ENCODE results near the gene HAVCR1.
"Not testable (repeated sequence)": the region's sequence is repeated elsewhere in the genome, so short reads cannot be mapped to it uniquely, and the experiment has no call there.

The HAVCR1 gene

GRCh38 chr5:157059891-157060290 lies 975 bp upstream of the HAVCR1 start (continued):
- no peak for TF ChIP-seq AEBP2 (tag by site-specific recombination; IDR thresholded peaks at IDR 0.05; ENCODE audit: borderline replicate concordance)

DNA sequence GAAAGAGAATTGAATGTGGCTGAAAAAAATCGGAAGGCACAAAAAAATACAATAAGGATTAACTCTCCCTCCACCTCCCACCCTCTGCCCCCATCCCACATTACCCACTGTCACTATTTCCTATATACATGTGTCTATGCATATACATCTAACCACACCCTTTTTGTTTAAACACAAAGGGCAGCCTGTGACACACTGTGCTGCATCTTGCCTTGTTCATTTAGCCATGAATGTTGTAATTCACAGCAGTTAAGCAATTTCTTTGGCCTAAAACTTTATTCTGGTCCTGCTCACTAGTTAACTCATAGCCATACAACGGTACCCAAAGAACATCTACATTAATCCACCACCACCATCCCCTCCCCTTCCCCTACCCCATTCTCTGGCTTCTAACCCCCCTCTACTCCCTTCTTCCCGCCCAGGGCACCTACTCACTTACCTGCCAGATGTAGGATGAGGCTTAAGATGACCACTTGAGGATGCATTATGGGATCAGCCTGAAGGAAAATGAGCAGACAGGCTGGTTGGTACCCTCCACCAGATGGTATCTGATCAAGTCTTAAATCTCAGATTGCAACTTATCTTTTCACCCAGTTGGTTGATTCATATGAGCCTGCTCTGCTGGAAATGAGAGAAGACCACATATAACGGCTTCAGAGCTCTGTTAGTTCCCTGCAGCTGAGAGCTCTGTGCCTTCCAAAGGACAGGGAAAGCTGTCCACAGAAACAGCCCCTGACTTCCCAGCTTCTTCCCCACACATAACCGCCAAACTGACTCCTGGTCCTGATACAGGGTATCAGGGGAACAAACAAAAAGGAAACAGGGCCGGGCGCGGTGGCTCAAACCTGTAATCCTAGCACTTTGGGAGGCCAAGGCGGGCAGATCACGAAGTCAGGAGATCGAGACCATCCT lies 1.2 kb downstream of the HAVCR1 start:
- H3K4me1 ChIP-seq (ENCODE audit: control insufficient read depth, insufficient read depth, low read length): no peaks in the 10 kb centered on the region
- TF ChIP-seq ZNF311 (tag by site-specific recombination; IDR thresholded peaks at IDR 0.05; ENCODE audit: borderline replicate concordance): no peak
- TF ChIP-seq ZNF416 (tag by site-specific recombination; IDR thresholded peaks at IDR 0.05): no peak
- TF ChIP-seq SETDB1 (IDR thresholded peaks at IDR 0.05; ENCODE audit: insufficient read length, low read length): no peak
- no peak for TF ChIP-seq YY1 (tag by site-specific recombination; IDR thresholded peaks at IDR 0.05)
- no peak for TF ChIP-seq ZNF623 (tag by site-specific recombination; IDR thresholded peaks at IDR 0.05)
- TF ChIP-seq ZNF433 (tag by site-specific recombination; IDR thresholded peaks at IDR 0.05; ENCODE audit: low read depth): no peak
- no peak for TF ChIP-seq ZNF274 (IDR thresholded peaks at IDR 0.05; ENCODE audit: low read length)
- TF ChIP-seq ZNF274 (tag by site-specific recombination; IDR thresholded peaks at IDR 0.05; ENCODE audit: borderline replicate concordance): no peak
- TF ChIP-seq ZNF48 (tag by site-specific recombination; IDR thresholded peaks at IDR 0.05): no peak
- TF ChIP-seq ZNF221 (tag by site-specific recombination; IDR thresholded peaks at IDR 0.05; ENCODE audit: borderline replicate concordance): no peak
- TF ChIP-seq ZNF16 (tag by site-specific recombination; IDR thresholded peaks at IDR 0.05; ENCODE audit: low read depth): no peak
- no peak for TF ChIP-seq ZNF621 (tag by site-specific recombination; IDR thresholded peaks at IDR 0.05)
- TF ChIP-seq, protein P1, sequence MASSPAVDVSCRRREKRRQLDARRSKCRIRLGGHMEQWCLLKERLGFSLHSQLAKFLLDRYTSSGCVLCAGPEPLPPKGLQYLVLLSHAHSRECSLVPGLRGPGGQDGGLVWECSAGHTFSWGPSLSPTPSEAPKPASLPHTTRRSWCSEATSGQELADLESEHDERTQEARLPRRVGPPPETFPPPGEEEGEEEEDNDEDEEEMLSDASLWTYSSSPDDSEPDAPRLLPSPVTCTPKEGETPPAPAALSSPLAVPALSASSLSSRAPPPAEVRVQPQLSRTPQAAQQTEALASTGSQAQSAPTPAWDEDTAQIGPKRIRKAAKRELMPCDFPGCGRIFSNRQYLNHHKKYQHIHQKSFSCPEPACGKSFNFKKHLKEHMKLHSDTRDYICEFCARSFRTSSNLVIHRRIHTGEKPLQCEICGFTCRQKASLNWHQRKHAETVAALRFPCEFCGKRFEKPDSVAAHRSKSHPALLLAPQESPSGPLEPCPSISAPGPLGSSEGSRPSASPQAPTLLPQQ (tag by site-specific recombination; IDR thresholded peaks at IDR 0.05): no peak
- no peak for TF ChIP-seq ZNF24 (tag by site-specific recombination; IDR thresholded peaks at IDR 0.05)
- TF ChIP-seq KLF9 (tag by site-specific recombination; IDR thresholded peaks at IDR 0.05; ENCODE audit: low read depth): no peak
- TF ChIP-seq ZNF362 (tag by site-specific recombination; IDR thresholded peaks at IDR 0.05): no peak
- TF ChIP-seq HIC1 (tag by site-specific recombination; IDR thresholded peaks at IDR 0.05): no peak
- POLR2A ChIA-PET: no interaction called here
- CTCF ChIA-PET: no interaction called here
- no peaks in the 10 kb centered on the region for H3K36me3 ChIP-seq (ENCODE audit: control insufficient read depth in 2 of 2, insufficient read depth in 1 of 2, low read length in 2 of 2)
- H3K4me3 ChIP-seq (ENCODE audit: low read depth, low read length): no peak overlapping the region
- no peak overlapping the region for H3K27ac ChIP-seq (ENCODE audit: extremely low read depth, low read depth, low read length)
- H3K9me3 ChIP-seq (ENCODE audit: control insufficient read depth, insufficient read depth, low read depth, low read length): no peaks in the 10 kb centered on the region

GRCh38 chr5:157056848-157057247 lies 2.1 kb downstream of the HAVCR1 start:
- H3K4me1 ChIP-seq (ENCODE audit: control insufficient read depth, insufficient read depth, low read length); POLR2A ChIA-PET; CTCF ChIA-PET; H3K27ac ChIP-seq (ENCODE audit: extremely low read depth, low read depth, low read length); H3K9me3 ChIP-seq (ENCODE audit: control insufficient read depth, insufficient read depth, low read depth, low read length); H3K36me3 ChIP-seq (ENCODE audit: control insufficient read depth in 2 of 2, insufficient read depth in 1 of 2, low read length in 2 of 2); H3K4me3 ChIP-seq (ENCODE audit: low read depth, low read length): not testable (repeated sequence)
